Endodermal cell (in vitro differentiated cells): Measurements from ENCODE around the gene IRS2. TPM values are rescaled to one million over a fixed set of nuclear protein-coding genes. Genes with fewer than 3 reads are reported as not detected.

Experiments used
- DNase-seq: peaks from one replicate; pipeline ENCODE4 v3.0.0-alpha.2; 2017
- H3K27ac ChIP-seq: 2 replicates; pipeline ENCODE4 v1.5.1; 2013; ENCODE audit warnings: mild to moderate bottlenecking, low read depth, low read length, moderate library complexity
- H3K27me3 ChIP-seq: 2 replicates; pipeline ENCODE4 v1.6.1; 2013; ENCODE audit warnings: mild to moderate bottlenecking, low read length, moderate library complexity; ENCODE audit not compliant: insufficient read depth, control insufficient read depth, poor library complexity, severe bottlenecking
- H3K36me3 ChIP-seq: 2 replicates; pipeline ENCODE4 v1.7.0; 2013; ENCODE audit warnings: mild to moderate bottlenecking, low read length, moderate library complexity; ENCODE audit not compliant: control insufficient read depth, insufficient read depth
- H3K4me1 ChIP-seq: one replicate; pipeline ENCODE4 v1.7.0; 2013; ENCODE audit warnings: low read length; ENCODE audit not compliant: control insufficient read depth, insufficient read depth
- H3K4me3 ChIP-seq: 2 replicates; pipeline ENCODE4 v1.5.1; 2013; ENCODE audit warnings: mild to moderate bottlenecking, low read length, moderate library complexity
- H3K9ac ChIP-seq: 2 replicates; pipeline ENCODE4 v1.6.1; 2013; ENCODE audit warnings: mild to moderate bottlenecking, low read length, moderate library complexity; ENCODE audit not compliant: poor library complexity, severe bottlenecking; ENCODE audit errors: extremely low read depth
- H3K9me3 ChIP-seq: 2 replicates; pipeline ENCODE4 v1.6.1; 2013; ENCODE audit warnings: mild to moderate bottlenecking, low read length, moderate library complexity; ENCODE audit not compliant: control insufficient read depth
- H3K27ac Mint-ChIP-seq: 2 replicates; pipeline ENCODE4 v1.8.0; 2020; ENCODE audit warnings: mixed read lengths
- H3K27me3 Mint-ChIP-seq: 2 replicates; pipeline ENCODE4 v1.8.0; 2021; ENCODE audit warnings: mild to moderate bottlenecking, mixed read lengths; ENCODE audit not compliant: insufficient read depth
- H3K36me3 Mint-ChIP-seq: 2 replicates; pipeline ENCODE4 v1.8.0; 2020; ENCODE audit warnings: low read depth, mixed read lengths
- H3K4me1 Mint-ChIP-seq: 2 replicates; pipeline ENCODE4 v1.8.0; 2020; ENCODE audit warnings: mixed read lengths
- H3K4me3 Mint-ChIP-seq: 2 replicates; pipeline ENCODE4 v1.8.0; 2020; ENCODE audit warnings: mild to moderate bottlenecking, moderate library complexity, mixed read lengths
- H3K9me3 Mint-ChIP-seq: 2 replicates; pipeline ENCODE4 v1.8.0; 2020; ENCODE audit warnings: mild to moderate bottlenecking, mixed read lengths
- WGBS, 2 experiments: methylation state at CpG; one replicate each; pipeline versions ENCODE4 v1.1.5 to v1.1.7; 2013; ENCODE audit warnings: missing lambda C conversion rate in 2 of 2, mixed read lengths in 1 of 2; ENCODE audit not compliant: insufficient coverage in 1 of 2, insufficient read length in 1 of 2; 5-methylcytosine and 5-hydroxymethylcytosine counted together
- total RNA-seq, 2 donors: library from RNA; stranded (reverse); fragmentation: NEBNext Ultra II Directional in 1 of 2; extraction: Animal tissue kit (Norgen Biotek cat#: 25700) in 1 of 2; gene quantifications; 2 replicates in 1 of 2; 3 replicates in 1 of 2; pipeline ENCODE4 v1.2.1, GENCODE V29; 2021
- TF ChIP-seq, protein P1 (sequence below): fragments of 200-600 bp; sonication (generic); conservative IDR thresholded peaks from 2 replicates; pipeline ENCODE4 v1.5.0; 2021; ENCODE audit warnings: antibody characterized with exemption, mild to moderate bottlenecking

IRS2 gene
- total RNA-seq, 2 donors from 2014 or later: 16.9 to 23.7 TPM

DNA sequence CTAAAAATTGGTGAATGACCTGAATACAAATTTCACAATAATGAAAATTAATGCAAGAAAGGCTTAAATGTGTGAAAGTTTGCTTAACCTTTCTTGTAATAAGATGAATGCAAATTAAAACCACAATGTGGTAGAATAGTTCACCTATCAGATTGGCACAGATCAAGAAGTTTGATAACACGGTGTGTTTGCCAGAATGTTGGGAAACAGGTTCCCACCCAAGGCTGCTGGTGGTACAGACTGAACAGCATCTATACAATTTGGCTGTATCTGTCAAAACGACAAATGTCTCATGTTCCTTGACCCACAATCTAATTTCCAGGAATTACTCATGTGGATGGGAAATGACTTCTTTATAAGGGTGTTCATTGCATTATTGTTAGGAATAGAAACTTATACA, 8.6 kb upstream of the IRS2 start:
- H3K36me3 Mint-ChIP-seq: no peaks in the 10 kb centered on the region
- Histone ChIP-seq H3K9me3 (no peaks in the 10 kb centered on the region), H3K4me3 (no peak overlapping the region), H3K27me3 (no peaks in the 10 kb centered on the region), H3K27ac (no peak overlapping the region), H3K4me1 (no peaks in the 10 kb centered on the region), H3K36me3 (no peaks in the 10 kb centered on the region), H3K9ac (no peak overlapping the region)
- no peak overlapping the region for H3K4me3 Mint-ChIP-seq
- H3K27ac Mint-ChIP-seq: no peak overlapping the region
- DNase-seq: no peak
- TF ChIP-seq, protein P1, sequence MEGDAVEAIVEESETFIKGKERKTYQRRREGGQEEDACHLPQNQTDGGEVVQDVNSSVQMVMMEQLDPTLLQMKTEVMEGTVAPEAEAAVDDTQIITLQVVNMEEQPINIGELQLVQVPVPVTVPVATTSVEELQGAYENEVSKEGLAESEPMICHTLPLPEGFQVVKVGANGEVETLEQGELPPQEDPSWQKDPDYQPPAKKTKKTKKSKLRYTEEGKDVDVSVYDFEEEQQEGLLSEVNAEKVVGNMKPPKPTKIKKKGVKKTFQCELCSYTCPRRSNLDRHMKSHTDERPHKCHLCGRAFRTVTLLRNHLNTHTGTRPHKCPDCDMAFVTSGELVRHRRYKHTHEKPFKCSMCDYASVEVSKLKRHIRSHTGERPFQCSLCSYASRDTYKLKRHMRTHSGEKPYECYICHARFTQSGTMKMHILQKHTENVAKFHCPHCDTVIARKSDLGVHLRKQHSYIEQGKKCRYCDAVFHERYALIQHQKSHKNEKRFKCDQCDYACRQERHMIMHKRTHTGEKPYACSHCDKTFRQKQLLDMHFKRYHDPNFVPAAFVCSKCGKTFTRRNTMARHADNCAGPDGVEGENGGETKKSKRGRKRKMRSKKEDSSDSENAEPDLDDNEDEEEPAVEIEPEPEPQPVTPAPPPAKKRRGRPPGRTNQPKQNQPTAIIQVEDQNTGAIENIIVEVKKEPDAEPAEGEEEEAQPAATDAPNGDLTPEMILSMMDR: no peak
- H3K9me3 Mint-ChIP-seq: no peaks in the 10 kb centered on the region
- 60 to 77% methylated on average over 1 to 2 of the region's 2 CpGs for WGBS, 2 experiments
- peaks cover 5% of the 10 kb centered on the region for H3K27me3 Mint-ChIP-seq
- peaks cover 5% of the 10 kb centered on the region for H3K4me1 Mint-ChIP-seq

DNA sequence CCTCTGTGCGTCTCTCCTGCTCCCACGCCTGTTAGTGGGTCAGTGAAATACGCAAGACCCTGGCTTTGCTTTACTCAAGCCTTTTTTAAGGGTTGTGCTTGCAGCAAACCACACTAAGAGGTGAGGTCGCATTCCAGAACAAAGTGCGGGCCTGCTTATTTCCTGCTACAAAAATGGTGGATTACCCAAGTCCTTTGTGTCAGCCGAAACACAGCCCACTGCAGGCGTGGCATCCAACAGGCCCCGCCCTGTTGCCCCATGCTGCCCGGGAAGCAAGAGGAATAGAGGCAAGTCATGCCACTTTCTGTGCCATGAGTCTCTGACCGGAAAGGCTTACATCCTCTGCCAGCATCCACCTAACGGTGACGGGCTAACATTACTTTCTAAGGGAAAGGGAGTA, 7.7 kb upstream of the IRS2 start:
- no peak overlapping the region for H3K4me3 Mint-ChIP-seq
- WGBS, 2 experiments: 88 to 92% methylated on average over 7 to 12 of the region's 12 CpGs
- no peak overlapping the region for H3K9ac ChIP-seq

DNA sequence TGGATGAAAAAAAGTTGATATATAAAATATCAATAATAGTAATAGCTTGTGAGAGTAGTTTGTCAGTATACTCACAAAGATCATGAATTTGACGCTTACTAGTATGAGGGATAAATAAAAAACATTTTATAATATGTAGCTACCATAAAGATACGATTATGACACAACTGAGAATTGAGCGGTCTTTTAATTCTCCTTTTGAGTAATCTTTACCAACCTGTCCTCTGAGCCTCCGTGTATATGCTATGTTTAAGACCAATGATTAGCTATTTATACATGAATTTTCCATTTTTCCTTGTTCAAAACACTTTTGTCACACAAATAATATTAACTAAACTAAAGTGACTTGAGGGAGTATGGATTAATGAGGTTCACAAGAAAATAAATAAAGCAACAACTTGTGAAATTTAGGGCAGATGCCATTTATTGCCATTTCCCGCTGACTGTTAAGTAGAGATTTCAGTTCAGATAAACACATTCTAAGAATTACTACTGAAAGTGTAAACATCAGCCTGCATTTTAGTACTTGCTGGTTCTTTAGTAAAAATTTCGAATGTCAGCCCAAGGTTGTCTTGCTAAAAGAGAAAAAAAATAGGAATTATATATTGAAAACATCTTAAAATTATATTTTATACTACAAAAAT, 6.2 kb upstream of the IRS2 start:
- TF ChIP-seq, protein P1: no peak
- no peak overlapping the region for H3K9ac ChIP-seq
- H3K36me3 ChIP-seq: no peaks in the 10 kb centered on the region
- no peaks in the 10 kb centered on the region for H3K36me3 Mint-ChIP-seq
- 83 to 96% methylated on average over 1 to 5 of the region's 6 CpGs for WGBS, 2 experiments
- H3K9me3 Mint-ChIP-seq: no peaks in the 10 kb centered on the region
- no peak overlapping the region for H3K27ac Mint-ChIP-seq
- no peaks in the 10 kb centered on the region for H3K27me3 ChIP-seq
- no peak overlapping the region for H3K27ac ChIP-seq
- no peak overlapping the region for H3K4me3 ChIP-seq
- H3K4me1 ChIP-seq: no peaks in the 10 kb centered on the region
- H3K27me3 Mint-ChIP-seq: peaks cover 13% of the 10 kb centered on the region
- H3K4me3 Mint-ChIP-seq: no peak overlapping the region
- DNase-seq: no peak
- no peaks in the 10 kb centered on the region for H3K9me3 ChIP-seq
- peaks cover 6% of the 10 kb centered on the region for H3K4me1 Mint-ChIP-seq

More for the DNA sequence above, 7.7 kb upstream of the IRS2 start:
- H3K9me3 ChIP-seq: no peaks in the 10 kb centered on the region
- Mint-ChIP-seq H3K27me3 (peaks cover 5% of the 10 kb centered on the region), H3K9me3 (no peaks in the 10 kb centered on the region), H3K27ac (no peak overlapping the region), H3K4me1 (peaks cover 6% of the 10 kb centered on the region), H3K36me3 (no peaks in the 10 kb centered on the region)
- H3K36me3 ChIP-seq: no peaks in the 10 kb centered on the region
- TF ChIP-seq, protein P1: no peak
- H3K4me1 ChIP-seq: no peaks in the 10 kb centered on the region
- H3K4me3 ChIP-seq: no peak overlapping the region
- H3K27ac ChIP-seq: no peak overlapping the region
- DNase-seq: no peak
- H3K27me3 ChIP-seq: no peaks in the 10 kb centered on the region
